ENCODE measurements around the gene ANKRD36.
"Not testable (repeated sequence)": the region's sequence is repeated elsewhere in the genome, so short reads cannot be mapped to it uniquely, and the experiment has no call there.

DNA sequence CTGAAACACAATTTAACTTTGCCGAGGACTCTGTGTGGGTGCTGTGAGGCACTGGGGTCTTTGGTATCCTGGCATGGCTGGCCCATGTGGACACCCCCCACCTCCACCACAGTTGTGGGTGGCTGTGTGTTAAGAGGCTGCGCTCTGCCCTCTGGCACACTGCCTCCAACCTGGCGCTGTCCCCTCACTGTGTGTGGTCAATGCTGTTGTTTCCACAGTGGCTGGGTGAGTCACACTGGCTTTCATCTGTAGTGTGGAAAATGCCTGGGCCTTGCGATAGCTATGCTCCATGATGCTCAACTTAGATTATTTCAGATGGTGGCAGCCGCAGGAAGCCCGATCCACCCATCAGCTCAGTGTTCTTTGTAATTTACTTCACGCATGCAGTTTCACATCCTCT is 27.9 kb upstream of the ANKRD36 start:
- TF ChIP-seq, protein P1, sequence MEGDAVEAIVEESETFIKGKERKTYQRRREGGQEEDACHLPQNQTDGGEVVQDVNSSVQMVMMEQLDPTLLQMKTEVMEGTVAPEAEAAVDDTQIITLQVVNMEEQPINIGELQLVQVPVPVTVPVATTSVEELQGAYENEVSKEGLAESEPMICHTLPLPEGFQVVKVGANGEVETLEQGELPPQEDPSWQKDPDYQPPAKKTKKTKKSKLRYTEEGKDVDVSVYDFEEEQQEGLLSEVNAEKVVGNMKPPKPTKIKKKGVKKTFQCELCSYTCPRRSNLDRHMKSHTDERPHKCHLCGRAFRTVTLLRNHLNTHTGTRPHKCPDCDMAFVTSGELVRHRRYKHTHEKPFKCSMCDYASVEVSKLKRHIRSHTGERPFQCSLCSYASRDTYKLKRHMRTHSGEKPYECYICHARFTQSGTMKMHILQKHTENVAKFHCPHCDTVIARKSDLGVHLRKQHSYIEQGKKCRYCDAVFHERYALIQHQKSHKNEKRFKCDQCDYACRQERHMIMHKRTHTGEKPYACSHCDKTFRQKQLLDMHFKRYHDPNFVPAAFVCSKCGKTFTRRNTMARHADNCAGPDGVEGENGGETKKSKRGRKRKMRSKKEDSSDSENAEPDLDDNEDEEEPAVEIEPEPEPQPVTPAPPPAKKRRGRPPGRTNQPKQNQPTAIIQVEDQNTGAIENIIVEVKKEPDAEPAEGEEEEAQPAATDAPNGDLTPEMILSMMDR (IDR thresholded peaks at IDR 0.05): not testable (repeated sequence)
- not testable (repeated sequence) for TF ChIP-seq POLR2A, POLR2AphosphoS5 (IDR thresholded peaks at IDR 0.05)

Measured in sigmoid colon (tissue), 4 donors.